ENCODE data around the gene RBPJ.
A peak's percentile ranks its signal among the peaks of the same experiment; 100 is the strongest.
"Not testable (repeated sequence)": the region's sequence is repeated elsewhere in the genome, so short reads cannot be mapped to it uniquely, and the experiment has no call there.

The RBPJ gene

GRCh38 chr4:26343038-26343398 lies 22.2 kb downstream of the RBPJ start:
- DNase-seq: no peak

- no peak for DNase-seq
These were observed 24.2 kb downstream of the RBPJ start for GRCh38 chr4:26344901-26345564.

GRCh38 chr4:26345565-26345938 lies 24.7 kb downstream of the RBPJ start:
- DNase-seq: no peak

- DNase-seq: no peak
These were observed 25.4 kb downstream of the RBPJ start for GRCh38 chr4:26346203-26346620.

- no peak for DNase-seq
These were observed 28.7 kb downstream of the RBPJ start for GRCh38 chr4:26349496-26349895.

- DNase-seq: no peak
These were observed 30.9 kb downstream of the RBPJ start for GRCh38 chr4:26351685-26352084.

- no peak for DNase-seq
These were observed 33.7 kb downstream of the RBPJ start for GRCh38 chr4:26354491-26354890.

GRCh38 chr4:26355392-26356052 lies 34.7 kb downstream of the RBPJ start:
- DNase-seq: no peak

GRCh38 chr4:26356081-26356501 lies 35.3 kb downstream of the RBPJ start:
- peak; percentile 39 for DNase-seq

GRCh38 chr4:26359521-26359920 lies 38.7 kb downstream of the RBPJ start:
- not testable (repeated sequence) for DNase-seq

- no peak for DNase-seq
These were observed 39.5 kb downstream of the RBPJ start for GRCh38 chr4:26360273-26360672.

- no peak for DNase-seq
These were observed 40.0 kb downstream of the RBPJ start for GRCh38 chr4:26360864-26361263.

- DNase-seq: no peak
These were observed 40.5 kb downstream of the RBPJ start for GRCh38 chr4:26361297-26361696.

- no peak for DNase-seq
These were observed 42.1 kb downstream of the RBPJ start for GRCh38 chr4:26362745-26363439.

- no peak for DNase-seq
These were observed 44.8 kb downstream of the RBPJ start for GRCh38 chr4:26365537-26366150.

- DNase-seq: no peak
These were observed 47.0 kb downstream of the RBPJ start for GRCh38 chr4:26367811-26368210.

GRCh38 chr4:26368685-26369084 lies 47.9 kb downstream of the RBPJ start:
- DNase-seq: no peak

GRCh38 chr4:26369132-26369531 lies 48.3 kb downstream of the RBPJ start:
- DNase-seq: peak; percentile 12

- DNase-seq: no peak
These were observed 48.8 kb downstream of the RBPJ start for GRCh38 chr4:26369581-26369980.

GRCh38 chr4:26372076-26372475 lies 51.3 kb downstream of the RBPJ start:
- DNase-seq: no peak

- peak; percentile 87 for DNase-seq
These were observed 51.8 kb downstream of the RBPJ start for GRCh38 chr4:26372525-26373172.

GRCh38 chr4:26375551-26375950 lies 54.7 kb downstream of the RBPJ start:
- DNase-seq: no peak

Measured in activated CD4-positive, alpha-beta T cell treated with anti-CD3 and anti-CD28 coated beads, Interleukin-10, Interleukin-2, amounts not matched to agents 100 ng/mL and 50 ng/mL, durations not matched to agents 16 hours and 8 hours (primary cell).